Stomach smooth muscle (tissue), 2 donors: ENCODE results near the gene TMEM233.

Source experiments
- H3K27ac ChIP-seq: one replicate; pipeline ENCODE4 v1.7.0; 2013; ENCODE audit warnings: mild to moderate bottlenecking, low read length, inconsistent platforms
- H3K27me3 ChIP-seq, 2 donors: one replicate each; pipeline ENCODE4 v1.7.0; 2013; ENCODE audit warnings: low read length in 2 of 2; ENCODE audit not compliant: insufficient read depth in 2 of 2, control insufficient read depth in 1 of 2
- H3K36me3 ChIP-seq, 2 donors: one replicate each; pipeline ENCODE4 v1.7.0; 2013; ENCODE audit warnings: low read length in 2 of 2; ENCODE audit not compliant: control insufficient read depth in 2 of 2, insufficient read depth in 2 of 2
- H3K4me1 ChIP-seq: one replicate; pipeline ENCODE4 v1.7.0; 2013; ENCODE audit warnings: low read length; ENCODE audit not compliant: control insufficient read depth, insufficient read depth
- H3K4me3 ChIP-seq, 2 donors: one replicate each; pipeline ENCODE4 v1.7.0; 2013; ENCODE audit warnings: low read length in 2 of 2
- H3K9ac ChIP-seq, 2 donors: one replicate each; pipeline ENCODE4 v1.7.0; 2013; ENCODE audit warnings: low read length in 2 of 2, mild to moderate bottlenecking in 1 of 2
- H3K9me3 ChIP-seq, 2 donors: one replicate each; pipeline ENCODE4 v1.7.0; 2013; ENCODE audit warnings: low read length in 2 of 2; ENCODE audit not compliant: control insufficient read depth in 2 of 2
- donor health status: healthy.
- donor health status: Pancreatic carcinoma.

TMEM233 gene

GRCh38 chr12:119689935-119690500 lies 96.4 kb downstream of the TMEM233 start:
- Histone ChIP-seq H3K4me3 (no peak overlapping the region), H3K9me3 (no peaks in the 10 kb centered on the region), H3K36me3 (no peaks in the 10 kb centered on the region), H3K4me1 (peaks cover 6% of the 10 kb centered on the region), H3K9ac (no peak overlapping the region), H3K27me3 (no peaks in the 10 kb centered on the region), H3K27ac (no peak overlapping the region)

DNA sequence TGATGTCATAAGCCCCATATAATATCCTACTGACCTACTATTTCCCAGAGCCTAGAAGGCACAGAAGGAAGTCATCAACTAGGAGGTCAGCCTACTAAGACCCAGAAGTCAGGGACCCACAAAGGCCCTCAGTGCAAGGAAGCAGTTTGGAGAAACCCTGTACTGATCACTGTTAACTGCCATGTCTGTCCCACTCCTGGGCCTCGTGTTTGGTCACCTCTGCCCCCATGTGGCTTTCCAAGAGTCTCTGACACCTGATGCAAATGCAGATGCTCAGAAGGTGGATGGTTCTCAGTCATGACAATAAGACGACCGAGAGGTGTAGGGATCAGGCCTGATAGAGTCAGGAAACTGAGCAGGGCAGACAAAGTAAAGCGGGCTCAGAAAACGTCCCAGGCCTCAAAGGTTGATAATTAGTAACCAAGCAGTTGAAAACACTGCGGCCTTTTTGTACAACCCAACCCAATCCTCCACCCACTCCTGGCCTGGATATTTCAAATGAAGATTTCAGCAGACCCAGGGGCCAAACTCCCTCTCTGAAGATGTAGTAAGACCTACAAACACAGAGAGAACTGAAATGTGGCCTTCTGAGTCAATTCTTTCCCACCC lies 97.7 kb downstream of the TMEM233 start:
- H3K27ac ChIP-seq, result no peak overlapping the region
- H3K4me1 ChIP-seq, result peaks cover 6% of the 10 kb centered on the region
- no peaks in the 10 kb centered on the region for H3K9me3 ChIP-seq
- H3K9ac ChIP-seq, result no peak overlapping the region
- H3K4me3 ChIP-seq, result no peak overlapping the region
- no peaks in the 10 kb centered on the region for H3K27me3 ChIP-seq
- no peaks in the 10 kb centered on the region for H3K36me3 ChIP-seq

DNA sequence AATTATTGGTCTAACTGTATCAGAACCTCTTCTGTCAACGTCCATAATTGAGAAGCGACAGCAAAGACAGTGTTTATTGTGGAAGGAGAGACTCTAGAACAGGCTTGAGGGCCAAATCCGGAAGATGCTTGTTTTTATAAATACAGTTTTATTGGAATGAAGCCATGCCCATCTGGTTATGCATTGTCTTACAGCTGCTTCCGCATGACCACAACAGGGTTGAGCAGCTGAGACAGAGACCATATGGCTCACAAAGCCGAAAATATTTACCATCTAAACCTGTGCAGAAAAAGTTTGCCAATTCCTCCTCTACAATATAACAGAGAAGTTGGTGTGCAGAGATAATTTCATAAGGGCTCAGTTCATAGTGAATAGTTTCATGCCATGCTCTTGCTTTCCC lies 98.8 kb downstream of the TMEM233 start:
- no peak overlapping the region for H3K27ac ChIP-seq
- no peak overlapping the region for H3K9ac ChIP-seq

More for the DNA sequence above, 98.8 kb downstream of the TMEM233 start:
- H3K9me3 ChIP-seq, result no peaks in the 10 kb centered on the region
- no peak overlapping the region for H3K4me3 ChIP-seq
- no peaks in the 10 kb centered on the region for H3K27me3 ChIP-seq
- peaks cover 6% of the 10 kb centered on the region for H3K4me1 ChIP-seq
- H3K36me3 ChIP-seq, result no peaks in the 10 kb centered on the region
